Measurements from ENCODE around the gene FLRT1.

Gene FLRT1, protein sequence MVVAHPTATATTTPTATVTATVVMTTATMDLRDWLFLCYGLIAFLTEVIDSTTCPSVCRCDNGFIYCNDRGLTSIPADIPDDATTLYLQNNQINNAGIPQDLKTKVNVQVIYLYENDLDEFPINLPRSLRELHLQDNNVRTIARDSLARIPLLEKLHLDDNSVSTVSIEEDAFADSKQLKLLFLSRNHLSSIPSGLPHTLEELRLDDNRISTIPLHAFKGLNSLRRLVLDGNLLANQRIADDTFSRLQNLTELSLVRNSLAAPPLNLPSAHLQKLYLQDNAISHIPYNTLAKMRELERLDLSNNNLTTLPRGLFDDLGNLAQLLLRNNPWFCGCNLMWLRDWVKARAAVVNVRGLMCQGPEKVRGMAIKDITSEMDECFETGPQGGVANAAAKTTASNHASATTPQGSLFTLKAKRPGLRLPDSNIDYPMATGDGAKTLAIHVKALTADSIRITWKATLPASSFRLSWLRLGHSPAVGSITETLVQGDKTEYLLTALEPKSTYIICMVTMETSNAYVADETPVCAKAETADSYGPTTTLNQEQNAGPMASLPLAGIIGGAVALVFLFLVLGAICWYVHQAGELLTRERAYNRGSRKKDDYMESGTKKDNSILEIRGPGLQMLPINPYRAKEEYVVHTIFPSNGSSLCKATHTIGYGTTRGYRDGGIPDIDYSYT

DNA sequence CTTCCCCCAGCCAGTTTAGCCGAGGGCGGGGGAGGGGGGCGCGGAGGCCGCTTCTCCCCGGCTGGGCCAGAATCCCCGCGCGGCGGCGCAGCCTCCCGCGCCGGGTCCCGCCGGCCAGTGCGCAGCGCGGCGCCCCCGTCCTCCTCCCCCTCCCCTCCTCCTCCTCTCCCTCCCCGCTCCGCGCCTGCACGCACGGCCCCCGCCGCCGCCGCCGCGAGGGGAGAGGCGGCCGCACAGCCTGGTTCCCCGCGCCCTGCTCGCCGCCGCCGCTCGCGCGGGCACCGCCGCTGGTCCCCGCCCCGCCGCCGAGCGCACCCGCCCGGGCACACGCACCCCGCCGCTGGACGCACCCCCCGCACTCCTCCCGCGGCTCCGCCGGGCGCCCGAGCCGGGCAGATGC, at the start of gene FLRT1:
TSS of gene FLRT1 (plus strand) at position 356 of the 400 bp plus-strand sequence. CDS start 80,337 bp downstream, outside the sequence.
- no peak for DNase-seq

DNA sequence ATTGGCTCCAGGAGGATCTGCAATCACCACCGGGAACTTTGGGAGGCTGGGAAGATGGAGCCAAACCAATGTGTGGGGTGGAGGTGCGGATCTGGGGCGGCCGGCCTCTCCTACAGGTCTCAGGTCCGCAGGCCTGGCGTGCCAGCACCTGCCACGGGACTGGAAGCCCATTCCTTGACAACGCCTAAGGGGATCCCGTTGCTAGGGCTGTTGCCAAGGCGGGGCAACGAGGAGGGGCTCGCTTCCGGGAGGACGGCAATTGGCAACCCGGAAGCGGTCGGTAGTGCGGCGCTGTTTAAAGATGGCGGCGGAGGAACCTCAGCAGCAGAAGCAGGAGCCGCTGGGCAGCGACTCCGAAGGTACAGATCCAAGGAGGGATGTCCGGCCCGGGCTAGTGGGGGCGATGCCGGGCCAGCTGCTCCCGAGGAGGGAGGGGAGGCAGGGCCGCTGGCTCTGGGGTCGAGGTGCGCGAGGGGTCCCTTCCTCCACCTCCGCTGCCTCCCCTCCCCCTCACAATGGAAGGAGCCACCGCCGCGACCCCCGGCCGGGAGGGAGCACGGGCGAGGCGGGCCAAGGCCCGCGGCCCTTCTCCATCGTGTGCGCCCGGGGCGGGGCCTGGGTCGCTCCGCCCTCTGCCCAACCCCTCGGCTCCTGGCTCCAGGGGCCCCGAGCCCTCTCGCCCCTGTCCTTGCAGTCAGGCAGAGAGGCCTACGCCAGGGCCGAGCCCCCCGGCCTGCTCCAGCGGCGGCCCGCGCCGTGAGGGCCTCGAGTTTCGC, 49.4 kb upstream of the FLRT1 start, which contains the start of gene OTUB1:
TSS of gene OTUB1 (plus strand) at position 283 of the 776 bp plus-strand sequence. CDS start at position 302, 19 bp downstream.
- peak; percentile 84 for DNase-seq

DNA sequence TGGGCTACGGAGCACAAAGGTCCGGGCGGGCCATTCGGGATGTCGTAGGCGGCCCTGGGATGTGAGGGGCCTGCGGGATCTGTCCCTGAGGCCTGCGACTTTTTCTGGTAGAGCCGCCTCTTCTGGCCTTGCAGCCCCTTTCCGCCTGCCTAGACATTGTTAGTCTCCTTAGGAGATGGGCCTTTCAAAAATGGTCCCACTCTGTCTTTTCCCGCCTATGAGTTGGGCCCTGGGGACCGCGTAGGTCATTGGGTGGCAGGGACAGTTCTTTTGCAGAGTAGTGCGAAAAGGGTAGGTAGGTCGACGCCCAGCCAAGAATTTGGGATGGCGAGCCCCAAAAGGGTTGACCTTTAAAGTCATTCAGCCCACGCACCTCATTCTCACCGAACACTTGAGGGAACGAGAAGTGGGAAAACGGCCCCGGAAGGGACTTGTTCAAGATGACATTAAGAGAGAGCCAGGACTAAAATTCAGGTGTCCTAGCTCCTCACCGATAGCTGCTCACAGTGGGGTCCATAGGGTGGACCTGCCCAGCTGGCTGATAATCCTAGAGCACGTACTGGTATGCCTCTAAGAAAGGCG, 48.7 kb upstream of the FLRT1 start:
- no peak for DNase-seq

DNA sequence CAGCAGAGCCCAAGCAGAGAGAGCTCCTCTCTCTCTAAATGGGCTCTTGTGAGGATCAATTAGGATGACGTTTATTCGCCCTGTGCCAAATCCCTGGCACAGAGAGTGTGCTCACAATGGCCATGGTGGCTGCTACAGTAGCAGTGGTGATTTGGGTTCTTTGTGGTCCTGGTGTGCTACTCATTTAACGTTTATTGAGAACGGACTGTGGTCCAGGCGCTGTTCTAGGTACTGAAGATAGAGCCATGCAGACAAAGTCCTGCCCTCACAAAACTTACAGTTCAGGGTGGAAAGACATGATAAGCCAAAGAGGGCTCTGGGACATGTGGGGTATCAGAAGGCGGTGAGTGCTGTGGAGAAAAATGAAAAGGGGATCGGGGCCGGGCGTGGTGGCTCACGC, 44.2 kb upstream of the FLRT1 start:
- no peak for DNase-seq

DNA sequence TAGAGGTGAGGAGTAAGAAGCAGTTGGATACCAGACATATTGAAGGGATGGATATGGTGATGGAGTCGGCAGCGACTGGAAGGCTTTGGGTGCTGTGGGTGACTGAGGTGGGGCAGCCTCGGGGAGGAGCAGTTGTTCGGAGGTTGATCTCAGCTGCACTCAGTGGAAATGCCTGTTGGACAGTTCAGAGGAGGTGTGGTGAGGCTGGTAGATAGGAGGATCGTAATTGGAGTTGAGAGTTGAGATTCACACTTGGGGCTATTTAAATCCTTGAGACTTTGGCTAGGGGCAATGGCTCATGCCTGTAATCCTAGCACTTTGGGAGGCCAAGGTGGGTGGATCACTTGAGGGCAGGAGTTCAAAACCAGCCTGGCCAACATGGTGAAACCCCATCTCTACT, 42.6 kb upstream of the FLRT1 start:
- no peak for DNase-seq

DNA sequence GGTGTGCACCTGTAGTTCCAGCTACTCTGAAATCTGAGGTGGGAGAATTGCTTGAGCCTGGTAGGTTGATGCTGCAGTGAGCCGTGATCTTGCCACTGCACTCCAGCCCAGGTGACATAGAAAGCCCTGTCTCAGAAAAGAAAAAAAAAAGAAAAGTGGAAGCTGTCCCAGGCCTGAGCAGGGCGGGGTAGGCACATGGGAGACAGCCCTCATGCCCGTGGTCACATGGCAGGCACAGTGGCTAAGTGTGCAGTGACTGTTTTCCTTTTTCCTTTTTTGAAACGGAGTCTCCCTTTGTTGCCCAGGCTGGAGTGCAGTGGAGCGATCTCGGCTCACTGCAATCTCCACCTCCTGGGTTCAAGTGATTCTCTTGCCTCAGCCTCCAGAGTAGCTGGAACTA, 41.7 kb upstream of the FLRT1 start:
- no peak for DNase-seq

DNA sequence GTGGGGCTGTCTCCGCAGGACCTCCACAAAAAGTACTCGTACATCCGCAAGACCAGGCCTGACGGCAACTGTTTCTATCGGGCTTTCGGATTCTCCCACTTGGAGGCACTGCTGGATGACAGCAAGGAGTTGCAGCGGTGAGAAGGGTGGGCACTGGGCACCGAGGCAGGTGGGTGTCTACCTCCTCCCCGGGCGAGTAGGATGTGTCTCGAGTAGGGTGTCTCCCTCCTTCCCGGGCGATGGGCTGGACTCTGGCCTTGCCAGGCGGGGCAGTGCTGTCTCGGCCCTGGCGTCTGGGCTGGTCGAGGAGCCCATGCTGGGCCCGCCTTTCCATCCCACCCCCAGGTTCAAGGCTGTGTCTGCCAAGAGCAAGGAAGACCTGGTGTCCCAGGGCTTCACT, 39.2 kb upstream of the FLRT1 start:
- no peak for DNase-seq

DNA sequence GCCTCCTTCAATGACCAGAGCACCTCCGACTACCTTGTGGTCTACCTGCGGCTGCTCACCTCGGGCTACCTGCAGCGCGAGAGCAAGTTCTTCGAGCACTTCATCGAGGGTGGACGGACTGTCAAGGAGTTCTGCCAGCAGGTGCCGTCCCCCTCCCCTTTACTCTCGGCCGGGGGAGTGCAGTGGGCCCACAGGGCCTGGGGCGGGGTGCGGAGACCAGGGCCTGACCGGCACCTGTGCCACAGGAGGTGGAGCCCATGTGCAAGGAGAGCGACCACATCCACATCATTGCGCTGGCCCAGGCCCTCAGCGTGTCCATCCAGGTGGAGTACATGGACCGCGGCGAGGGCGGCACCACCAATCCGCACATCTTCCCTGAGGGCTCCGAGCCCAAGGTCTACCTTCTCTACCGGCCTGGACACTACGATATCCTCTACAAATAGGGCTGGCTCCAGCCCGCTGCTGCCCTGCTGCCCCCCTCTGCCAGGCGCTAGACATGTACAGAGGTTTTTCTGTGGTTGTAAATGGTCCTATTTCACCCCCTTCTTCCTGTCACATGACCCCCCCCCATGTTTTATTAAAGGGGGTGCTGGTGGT, 38.5 kb upstream of the FLRT1 start:
- DNase-seq: no peak

DNA sequence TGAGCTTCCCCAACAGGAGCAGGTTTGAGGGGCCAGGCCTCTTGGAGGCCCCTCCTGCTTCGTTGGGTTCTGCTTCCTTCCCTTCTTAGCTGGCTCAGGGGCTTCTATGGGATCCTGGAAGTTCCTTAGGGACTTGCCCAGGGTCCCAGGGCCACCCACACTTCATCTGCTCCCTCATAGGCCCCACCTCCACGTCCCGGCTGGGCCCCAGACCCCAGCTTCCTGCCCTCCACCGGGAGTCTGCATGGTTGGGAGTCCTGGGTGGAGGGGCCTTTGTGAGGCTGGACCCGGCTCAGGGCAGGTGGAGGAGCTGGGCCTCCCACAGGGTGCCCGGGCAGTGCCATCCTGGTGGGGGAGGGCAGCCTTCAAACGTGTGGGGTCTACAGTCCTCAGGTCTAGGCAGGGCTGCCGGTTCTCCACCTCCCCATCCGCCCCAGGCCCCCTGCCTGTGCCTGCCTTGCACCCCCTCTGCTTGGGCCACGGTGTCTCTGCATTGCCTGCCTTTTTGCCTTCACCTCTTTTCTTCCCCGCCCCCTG, 37.9 kb upstream of the FLRT1 start:
- no peak for DNase-seq

DNA sequence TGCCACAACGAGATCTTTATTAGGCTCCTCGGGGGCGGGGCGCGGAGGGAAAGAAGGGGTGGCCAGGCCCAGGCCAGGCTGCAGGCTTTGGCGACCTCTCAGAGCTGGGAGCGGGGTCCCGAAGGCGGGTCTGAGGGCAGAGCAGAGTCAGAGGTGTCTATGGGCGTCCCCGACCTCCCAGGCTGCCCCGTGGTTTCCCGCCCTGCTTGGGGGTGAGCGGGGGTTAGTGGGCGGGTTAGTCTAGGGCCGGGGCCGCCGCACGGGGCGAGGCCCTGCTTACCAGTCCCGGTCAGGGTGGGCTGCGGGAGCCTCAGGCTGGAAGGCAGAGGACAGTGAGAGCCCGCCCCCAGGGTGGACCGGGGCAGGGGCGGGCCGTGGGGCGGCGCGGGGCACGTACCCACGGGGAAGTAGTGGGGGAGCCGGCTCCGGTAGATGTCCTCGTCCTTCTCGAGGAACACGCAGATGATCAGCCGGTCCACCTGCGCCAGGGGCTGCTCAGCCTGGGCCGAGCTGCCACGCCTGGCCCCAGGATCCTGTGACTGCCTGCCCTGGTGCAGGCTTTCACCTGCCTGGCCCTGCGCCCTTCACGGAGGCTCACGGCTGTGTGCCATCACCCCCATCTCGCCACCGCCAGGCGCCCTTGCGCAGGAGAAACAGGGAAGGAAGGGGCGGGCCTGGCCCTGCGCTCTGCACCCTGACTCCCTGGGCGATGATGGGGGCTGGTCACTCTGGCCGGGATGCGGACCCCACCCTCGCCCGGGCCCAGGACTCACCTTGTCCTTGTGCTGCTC, 37.0 kb upstream of the FLRT1 start:
- no peak for DNase-seq

DNA sequence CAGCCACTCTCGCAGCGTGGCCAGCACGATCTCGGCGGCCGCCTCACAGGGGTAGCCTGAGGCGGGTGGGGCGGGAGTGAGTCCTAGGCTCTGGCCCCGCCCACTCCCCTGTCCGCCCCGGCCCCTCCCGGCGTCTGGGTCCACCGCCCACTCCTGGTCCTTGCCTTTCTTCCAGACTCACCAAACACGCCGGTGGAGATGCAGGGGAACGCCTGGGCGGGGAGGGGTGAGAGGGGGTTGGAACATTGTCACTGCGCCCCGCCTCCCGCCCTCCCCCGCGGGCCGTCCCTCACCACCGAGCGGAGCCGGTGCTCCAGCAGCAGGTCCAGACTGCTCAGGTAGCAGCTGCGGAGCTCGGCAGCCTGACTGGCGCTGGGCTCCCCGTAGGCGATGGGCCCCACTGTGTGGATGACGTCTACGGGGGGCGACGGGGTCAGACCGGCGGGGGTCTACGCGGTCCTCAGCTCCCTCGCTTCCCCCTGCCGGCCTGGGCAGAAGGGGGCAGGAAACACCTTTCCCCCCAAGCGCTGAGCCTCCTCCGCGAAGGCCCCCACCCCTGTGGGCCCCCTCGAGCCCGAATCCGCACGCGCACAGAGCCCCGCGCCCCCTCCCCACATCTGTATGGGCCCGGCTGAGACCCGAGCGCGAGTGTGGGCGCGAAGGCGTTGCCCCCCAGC, 36.2 kb upstream of the FLRT1 start:
- DNase-seq: peak; percentile 65

DNA sequence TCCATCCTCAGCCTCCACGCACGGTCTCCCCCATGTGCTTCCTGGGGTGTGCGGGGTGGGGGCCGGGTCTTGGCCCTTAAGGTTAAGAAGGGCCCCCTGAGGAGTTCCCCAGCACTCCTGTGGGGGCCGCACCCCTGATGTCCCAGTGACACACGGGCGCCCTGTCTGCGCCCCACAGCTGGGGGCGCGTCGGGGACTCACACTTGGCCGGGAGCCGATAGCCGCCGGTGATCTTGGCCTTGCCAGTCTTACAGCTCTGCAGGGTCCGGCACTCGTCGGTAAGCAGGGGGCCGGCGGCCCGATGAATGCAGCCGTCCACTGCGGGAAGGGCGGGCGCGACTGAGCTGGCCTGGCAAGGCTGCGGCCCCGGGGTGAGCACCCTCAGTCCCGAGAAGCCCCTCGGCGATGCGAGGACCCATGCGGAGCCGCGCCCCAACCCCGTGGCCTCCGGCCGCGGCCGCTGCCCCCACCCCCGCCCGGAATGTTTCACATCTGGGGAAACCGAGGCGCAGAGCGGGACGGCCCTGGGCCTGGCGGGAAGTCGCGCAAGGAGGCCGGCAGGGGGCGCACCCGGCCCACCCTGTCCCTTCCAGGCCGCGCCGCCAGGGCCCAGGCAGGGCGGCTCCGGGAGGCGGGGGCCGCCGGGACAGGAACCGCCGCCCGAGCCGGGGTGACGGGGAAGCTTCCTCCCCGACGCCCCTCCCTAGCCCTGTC, 35.5 kb upstream of the FLRT1 start:
- peak; percentile 74 for DNase-seq

DNA sequence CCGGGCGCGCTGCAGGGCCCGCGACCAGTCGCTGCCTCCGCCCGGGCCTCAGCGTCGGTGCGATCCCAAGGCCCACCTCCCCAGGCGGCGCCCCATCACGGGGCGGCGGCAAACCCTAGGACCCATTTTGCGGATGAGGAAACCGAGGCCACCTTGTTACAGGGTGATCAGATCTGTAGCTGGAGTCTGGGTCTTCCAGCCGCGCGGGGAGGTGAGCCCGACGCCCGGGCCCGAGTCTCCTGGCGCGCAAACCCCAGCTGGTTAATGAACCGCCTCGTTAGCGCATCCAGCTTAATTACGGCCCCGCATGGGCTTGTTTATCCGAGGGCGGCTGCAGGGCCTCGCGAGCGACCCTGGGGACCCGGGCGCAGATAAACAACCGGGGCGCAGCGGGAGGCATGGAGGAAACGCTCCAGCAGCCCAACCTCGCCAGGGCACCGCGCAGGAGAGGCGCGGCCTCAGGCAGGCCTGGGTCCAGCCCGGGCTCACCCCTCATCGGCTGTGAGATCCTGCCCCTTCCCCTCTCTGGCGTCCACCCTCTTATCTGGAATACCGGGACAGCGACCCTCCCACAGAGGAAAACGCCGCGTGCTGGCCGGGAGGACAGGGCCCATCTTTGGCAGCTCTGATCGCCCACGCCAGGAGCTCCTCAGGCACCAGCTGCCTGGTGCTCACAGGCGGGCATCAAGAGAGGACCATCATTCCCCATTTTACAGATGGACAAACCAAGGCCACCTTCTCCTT, 34.8 kb upstream of the FLRT1 start:
- no peak for DNase-seq

DNA sequence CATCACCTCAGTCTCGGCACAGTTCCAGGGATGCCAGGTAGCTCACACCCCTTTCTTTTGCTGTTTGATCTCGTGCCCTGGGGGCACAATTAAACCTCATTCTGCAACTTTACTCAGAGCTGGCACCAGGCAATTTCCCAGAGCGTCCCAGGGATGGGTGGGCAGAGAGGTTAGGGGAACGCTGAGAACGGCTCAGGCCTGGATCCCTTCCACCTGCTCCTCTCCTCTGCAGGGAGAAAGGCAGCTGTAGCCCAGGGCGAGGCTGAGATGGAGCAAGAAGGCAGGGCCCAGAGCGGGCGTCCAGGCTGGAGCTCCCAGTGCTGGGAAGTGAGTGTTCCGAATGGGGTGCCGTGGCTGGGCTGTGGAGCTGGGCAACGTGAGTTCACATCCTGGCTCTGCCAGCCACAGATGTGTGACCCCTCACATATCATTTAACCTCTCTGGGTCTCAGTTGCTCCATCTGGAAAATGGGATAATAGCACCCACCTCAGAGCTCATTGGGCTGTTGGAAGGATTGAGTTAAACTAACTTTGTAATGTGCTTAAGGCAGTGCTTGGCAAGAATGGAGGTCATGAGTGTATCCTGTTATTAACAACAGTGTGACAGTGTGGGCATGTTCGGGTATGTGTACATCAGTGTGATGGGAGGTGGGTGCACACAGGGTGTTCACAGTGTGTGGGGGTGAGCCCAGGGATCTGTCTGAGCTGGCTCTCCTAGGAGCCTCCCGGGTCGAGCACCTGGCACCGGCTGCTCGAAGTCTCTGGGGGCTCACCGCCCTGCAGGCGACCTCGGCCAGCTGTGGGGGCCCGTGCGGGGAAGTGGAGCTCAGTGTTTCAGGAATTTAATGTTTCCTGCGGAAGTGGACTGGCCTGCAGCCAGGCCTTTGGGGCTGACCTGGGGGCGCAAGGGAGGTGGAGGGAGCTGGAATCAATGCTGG, 34.0 kb upstream of the FLRT1 start:
- peak; percentile 49 for DNase-seq

DNA sequence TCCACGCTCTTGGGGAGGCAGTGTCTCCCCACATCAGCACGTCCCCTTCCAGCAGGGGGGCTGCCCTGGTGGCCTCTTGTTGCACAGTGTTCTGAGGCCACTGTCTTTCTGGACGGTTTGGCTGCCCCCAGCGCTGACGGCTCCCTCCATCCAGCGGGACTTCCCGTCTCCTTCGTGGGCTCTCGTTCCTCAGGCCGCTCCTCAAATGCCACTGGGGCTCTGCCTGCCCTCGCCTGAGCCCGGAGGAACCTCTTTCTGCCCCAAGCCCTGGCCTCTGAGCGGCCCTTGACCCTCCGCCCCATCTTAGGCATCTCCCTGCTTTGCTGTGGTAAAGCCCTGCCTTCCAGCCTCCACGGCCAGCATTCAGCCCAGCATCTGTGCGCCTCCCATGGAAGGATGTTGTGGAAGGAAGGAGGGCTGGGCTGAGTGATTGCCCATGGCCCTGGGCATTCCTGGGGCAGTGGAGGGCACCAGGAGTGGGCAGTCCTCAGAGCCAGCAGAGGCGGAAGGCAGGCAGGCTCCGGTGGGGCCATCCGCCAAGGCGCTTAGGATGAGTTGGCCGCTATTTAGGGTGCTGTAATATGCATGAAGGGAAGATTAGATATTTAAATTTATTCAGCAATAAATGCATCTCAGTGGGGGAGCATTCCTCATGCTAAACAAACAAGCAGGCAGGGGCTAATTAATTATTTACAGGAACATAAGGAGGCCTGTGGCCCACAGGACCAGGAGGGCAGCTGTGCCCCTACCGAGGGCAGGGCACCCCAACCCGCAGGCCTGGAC, 31.7 kb upstream of the FLRT1 start:
- DNase-seq: peak; percentile 17

DNA sequence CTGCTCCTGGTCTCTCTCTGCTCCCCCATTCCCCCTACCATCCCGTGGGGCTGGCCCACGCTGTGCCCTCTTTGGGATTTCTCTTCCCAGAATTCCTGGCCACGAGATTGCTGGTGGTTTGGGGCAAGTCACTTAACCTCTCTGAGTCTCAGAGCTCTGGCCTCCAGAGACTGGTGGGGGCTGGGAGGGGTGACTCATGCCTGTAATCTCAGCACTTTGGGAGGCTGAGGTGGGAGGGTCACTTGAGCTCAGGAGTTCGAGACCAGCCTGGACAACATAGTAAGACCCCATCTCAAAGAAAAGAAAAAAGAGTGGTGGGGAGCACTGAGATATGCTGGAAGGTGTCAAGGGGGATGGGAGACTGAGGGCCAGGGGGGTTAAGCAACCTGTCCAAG, 31.1 kb upstream of the FLRT1 start:
- DNase-seq: peak; percentile 22

DNA sequence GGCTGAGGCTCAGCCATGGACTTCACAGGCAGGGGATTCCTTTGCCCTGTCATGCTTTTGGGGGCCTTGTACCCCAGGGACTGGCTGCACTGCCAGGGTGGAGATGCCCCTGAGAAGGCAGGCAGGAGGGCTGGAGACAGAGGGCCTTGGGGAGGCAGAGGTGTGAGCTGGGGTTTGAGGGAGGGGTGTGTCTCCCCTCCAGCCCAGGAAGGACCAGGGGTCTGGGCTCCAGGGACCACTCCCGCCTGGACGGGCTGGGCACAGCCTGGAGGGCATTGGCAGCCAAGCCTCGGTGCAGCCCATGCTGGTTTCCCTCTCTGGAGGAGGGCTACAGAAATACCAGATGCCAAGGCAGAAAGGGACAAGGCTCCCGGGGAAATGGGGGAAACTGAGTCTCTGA, 30.0 kb upstream of the FLRT1 start:
- no peak for DNase-seq

DNA sequence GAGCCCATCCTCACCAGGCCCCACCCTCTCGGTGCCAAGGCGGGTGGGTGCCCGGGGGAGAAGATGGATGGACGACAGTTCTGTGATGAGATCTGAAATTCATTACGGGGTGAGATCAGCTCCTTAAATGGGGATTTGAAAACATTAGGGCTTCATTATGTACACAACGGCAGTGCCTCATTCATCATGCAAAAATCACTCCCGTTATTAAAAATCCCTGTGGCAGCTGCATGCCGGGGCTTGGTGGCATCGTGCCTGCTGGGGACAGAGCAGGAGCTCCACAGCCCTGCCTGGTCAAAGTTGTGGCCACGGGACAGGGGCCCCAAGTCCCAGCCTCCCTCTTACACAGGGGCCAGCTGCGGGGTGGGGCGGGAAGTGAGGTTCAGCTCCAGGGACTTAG, 29.3 kb upstream of the FLRT1 start:
- DNase-seq: no peak
